NCI-H2227 (cell line): ENCODE data around the gene PLAAT5.
"Not testable (repeated sequence)": the region's sequence is repeated elsewhere in the genome, so short reads cannot be mapped to it uniquely, and the experiment has no call there.

ENCODE experiments used
- DNase-seq: peaks from one replicate; lab custom pipeline; 2025; ENCODE audit not compliant: unreplicated experiment; lab: John Stamatoyannopoulos, UW

PLAAT5 gene

DNA sequence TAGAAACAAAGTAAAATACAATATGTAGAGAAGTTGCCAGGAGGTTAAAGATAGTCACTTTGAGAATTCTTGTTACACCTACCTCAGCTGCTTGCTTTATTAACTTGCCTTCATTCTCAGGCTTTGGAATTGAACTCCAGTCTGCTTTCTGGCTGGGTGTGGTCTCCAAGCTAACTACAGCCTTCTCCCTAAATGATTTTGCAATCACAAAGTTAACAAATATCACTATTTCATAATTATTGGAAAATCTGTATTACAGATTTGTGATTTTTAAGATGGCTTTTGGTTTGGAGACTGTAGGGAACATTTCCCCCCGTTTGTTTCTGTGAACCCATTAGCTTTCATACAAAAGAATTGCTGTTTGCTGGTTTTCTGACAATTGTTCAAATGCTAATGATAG lies 2.2 kb downstream of the PLAAT5 start:
- DNase-seq, result no peak

DNA sequence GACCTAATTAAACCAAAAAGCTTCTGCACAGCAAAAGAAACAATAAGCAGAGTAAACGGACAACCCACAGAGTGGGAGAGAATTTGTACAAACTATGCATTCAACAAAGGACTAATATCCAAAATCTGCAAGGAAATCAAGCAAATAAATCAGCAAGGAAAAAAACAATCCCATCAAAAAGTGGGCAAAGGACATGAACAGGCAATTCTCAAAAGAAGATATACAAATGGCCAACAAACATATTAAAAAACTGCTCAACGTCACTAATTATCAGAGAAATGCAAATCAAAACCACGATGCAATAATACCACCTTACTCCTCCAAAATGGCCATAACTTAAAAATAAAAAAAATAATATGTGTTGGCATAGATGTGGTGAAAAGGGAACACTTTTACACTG lies 5.2 kb downstream of the PLAAT5 start:
- DNase-seq, result no peak

DNA sequence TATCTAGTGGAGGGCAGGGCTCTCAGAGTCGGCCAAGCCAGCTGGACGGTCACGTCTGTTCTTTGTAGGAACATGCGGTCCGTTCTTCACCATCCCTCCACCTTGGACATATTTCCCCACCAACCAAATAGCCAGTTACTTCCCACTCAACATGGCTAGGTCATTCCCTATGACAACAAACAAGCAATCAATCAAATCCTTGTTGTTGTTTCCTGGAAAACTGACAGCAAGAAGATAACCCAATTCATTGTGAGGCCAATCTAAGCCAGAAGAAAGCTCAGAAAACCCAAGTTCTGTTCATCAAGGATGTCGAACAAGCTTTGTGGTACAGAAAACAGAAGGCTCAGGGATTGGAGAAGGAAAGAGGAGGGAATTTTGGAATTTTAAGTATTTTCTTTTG lies 10.9 kb downstream of the PLAAT5 start:
- no peak for DNase-seq

DNA sequence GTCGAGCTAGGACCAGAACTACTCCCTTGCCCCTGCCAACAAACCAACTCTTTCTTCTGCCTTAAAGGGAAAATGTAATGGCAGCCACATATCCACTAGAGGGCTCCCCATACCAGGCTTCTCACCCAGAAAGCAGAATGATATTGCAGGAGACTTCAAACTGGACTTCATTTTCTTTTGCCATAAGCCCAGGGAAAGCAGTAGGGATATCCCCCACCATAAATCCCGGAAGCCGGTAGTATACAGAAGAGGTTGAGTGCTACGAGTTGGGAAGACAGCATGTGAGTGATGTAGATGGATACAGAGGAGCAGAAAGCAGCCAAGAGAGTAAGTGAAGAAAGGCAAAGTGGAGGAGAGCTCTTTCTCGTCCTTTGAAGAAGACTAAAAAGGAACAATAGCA lies 12.1 kb downstream of the PLAAT5 start:
- DNase-seq, result peak; percentile 77

DNA sequence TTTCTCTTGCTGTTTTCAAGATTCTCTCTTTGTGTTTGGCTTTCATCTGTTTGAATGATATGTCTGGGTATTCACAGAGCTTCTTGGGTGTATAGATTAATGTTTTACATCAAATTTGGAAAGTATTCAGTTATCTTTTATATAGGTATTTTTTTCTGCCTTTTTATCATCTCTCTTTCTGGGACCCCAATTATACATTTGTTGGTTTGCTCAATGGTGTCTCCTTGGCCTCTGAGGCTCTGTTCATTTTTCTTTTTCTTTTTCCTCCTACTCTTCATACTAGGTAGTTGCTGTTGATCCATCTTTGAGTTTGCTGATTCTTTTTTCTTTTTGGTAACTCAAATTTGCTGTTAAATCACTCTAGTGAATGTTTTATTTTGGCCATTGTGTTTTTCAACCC lies 14.3 kb downstream of the PLAAT5 start:
- DNase-seq, result no peak

DNA sequence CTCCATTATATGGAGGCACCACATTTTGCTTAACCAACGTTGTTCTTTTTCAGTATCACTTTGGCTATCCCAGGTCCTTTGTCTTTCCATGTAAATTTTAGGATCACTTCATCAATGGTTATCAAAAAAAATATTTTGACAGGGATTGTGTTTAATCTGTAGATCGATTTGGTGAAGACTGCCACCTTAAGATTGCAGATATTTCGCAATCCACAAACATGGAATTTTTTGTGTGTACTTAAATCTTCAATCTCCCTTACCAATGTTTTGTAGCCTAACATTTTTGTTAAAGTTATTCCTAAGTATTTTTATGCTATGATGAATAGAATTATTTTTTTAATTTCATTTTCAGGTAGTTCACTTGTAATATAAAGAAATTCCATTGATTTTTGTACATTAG lies 18.6 kb downstream of the PLAAT5 start:
- no peak for DNase-seq

DNA sequence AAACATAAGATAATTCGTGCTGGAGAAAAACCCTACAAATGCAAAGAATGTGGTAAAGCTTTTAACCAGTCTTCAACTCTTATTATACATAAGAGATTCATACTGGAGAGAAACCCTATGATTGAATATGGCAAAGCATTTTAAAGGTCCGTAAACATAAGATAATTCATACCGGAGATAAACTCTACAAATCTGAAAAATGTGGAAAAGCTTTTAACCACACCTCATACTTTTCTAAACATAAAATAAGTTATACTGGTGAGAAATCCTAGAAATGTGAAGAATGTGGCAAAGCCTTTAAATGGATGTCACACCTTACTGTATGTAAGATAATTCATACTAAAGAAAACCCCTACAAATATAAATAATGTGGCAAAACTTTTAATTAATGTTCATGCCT lies 20.7 kb downstream of the PLAAT5 start:
- no peak for DNase-seq

DNA sequence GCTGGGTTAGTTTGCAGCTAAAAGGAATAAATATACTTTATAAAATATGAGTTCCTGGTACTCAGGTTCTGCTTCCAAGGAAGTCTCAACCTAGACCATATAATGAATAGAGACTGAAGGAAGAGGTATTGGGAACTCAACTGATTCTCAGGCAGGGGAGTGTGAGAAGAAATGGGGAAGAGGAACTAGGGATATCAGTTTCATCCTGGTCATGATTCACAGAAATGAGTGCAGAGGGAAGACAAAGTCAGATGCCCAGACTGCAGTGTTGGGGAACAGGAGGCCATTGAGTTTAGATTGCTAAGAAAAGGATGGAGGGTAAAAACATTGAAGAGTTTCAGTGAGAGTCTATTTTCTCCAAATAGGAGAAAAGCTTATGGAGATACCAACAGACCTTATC lies 28.8 kb downstream of the PLAAT5 start:
- no peak for DNase-seq

DNA sequence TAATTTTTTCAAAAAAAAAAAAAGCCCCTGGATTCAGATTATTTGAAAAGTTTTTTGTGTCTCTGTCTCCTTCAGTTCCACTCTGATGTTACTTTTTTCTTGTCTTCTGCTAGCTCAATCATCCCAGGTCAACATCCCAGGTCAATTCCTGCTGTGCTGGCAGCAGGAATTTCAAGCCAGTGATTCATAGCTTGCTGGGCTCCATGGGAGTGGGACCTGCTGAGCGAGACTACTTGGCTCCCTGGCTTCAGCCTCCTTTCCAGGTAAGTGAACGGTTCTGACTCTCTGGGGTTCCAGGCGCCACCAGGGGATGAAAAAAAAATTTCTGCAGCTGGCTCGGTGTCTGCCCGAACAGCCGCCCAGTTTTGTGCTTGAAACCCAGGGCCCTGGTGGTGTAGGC lies 31.4 kb downstream of the PLAAT5 start:
- DNase-seq, result no peak

DNA sequence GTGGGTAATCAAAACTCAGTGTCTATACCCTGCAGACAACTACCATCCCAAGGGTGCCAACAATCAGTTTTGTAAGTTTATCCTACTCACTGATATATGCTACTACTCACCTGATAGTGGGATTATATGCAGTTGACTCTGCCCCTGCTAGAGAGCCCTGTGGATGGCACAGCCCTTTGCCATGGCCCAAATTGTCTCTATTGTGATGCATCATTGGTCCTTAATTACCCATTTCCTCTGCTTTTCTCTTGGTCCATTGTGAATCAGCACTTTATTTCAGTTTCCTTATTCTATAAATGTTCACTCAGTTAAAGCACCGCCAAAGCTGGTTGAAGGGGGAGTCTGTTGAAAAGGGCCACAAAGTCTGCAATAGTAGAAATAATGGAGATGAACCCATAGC lies 42.3 kb downstream of the PLAAT5 start:
- no peak for DNase-seq

DNA sequence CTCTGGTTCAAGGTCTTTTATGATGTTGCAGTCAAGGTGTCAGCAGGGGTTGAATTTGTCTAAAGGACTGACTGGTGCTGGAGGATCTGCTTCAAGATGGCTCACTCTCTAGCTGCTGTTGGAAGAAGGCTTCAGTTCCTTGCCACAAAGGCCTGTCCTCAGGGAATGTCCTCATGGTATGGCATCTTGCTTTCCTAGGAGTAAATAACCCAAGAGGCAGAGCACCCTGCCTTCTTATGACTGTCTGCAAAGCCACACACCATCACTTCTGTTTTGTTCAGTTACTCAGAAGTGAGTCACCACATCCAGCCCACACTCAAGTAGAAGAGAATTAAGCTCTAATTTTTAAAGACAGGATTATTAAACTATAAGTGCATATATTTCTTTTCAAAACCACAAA lies 45.2 kb downstream of the PLAAT5 start:
- DNase-seq, result no peak

DNA sequence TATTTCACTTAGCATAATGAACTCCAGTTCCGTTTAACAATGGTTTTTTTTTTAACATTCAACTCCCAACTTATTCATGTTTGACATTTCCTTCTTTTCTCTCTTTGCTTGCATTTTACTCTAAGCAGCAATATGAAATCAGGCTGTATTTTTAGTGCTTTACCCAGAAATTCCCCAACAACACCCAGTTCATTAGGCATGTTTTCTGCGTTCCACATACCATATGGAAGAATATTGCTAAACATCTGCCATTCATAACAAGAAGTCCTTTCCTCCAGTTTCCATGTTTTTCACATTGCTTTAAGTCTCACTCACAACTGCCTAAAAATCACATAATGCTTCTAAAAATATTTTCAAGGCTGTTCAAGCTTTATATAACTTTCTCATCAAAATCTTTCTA lies 45.8 kb downstream of the PLAAT5 start:
- DNase-seq, result no peak

DNA sequence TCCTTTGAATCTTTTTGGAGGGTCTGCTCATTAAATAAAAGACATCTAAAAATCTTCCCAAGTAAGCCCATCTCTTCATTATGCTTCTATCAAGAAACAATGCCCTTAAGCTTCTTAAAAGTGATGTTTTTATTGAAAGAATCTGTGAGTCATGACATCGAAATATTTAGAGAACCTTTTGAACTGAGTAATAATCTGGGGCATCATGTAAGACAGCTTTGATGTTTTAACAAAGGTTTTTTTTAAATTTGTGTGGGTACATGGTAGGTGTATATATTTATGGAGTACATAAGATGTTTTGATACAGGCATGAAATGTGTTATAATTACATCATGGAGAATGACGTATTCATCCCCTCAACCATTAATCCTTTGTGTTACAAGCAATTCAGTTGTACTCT lies 46.8 kb downstream of the PLAAT5 start:
- no peak for DNase-seq

DNA sequence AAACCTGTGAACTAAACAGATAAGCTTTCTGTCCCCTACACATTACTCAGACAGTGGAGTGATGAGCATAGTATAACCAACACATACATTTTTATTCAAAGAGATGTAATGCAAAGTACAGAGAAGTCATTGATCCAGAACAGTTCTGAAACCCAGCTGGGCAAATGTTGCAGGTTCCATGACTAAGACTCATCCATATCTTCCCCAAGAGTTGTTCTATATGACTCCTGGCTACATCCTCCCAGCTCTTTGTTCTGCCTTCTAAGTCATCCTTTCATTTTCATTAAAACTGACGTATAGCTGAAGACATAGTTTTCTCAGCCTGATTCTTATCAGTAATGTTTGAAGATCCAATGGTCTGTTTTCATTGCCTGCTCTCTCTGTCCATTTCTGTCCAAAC lies 47.3 kb downstream of the PLAAT5 start:
- no peak for DNase-seq

DNA sequence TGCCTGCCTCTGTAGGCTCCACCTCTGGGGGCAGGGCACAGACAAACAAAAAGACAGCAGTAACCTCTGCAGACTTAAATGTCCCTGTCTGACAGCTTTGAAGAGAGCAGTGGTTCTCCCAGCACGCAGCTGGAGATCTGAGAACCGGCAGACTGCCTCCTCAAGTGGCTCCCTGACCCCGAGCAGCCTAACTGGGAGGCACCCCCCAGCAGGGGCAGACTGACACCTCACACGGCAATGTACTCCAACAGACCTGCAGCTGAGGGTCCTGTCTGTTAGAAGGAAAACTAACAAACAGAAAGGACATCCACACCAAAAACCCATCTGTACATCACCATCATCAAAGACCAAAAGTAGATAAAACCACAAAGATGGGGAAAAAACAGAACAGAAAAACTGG lies 55.1 kb downstream of the PLAAT5 start:
- DNase-seq, result peak; percentile 11

DNA sequence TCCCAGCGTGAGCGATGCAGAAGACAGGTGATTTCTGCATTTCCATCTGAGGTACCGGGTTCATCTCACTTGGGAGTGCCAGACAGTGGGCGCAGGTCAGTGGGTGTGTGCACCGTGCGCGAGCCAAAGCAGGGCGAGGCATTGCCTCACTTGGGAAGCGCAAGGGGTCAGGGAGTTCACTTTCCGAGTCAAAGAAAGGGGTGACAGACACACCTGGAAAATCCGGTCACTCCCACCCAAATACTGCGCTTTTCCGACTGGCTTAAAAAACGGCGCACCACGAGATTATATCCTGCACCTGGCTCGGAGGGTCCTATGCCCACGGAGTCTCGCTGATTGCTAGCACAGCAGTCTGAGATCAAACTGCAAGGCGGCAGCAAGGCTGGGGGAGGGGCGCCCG lies 55.6 kb downstream of the PLAAT5 start:
- not testable (repeated sequence) for DNase-seq

DNA sequence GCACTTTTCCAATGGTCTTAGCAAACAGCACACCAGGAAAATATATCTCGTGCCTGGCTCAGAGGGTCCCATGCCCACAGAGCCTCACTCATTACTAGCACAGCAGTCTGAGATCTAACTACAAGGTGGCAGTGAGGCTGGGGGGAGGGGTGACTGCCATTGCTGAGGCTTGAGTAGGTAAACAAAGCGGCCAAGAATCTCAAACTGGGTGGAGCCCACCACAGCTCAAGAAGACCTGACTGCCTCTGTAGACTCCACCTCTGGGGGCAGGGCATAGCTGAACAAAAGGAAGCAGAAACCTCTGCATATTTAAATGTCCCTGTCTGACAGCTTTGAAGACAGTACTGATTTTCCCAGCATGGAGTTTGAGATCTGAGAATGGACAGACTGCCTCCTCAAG lies 60.2 kb downstream of the PLAAT5 start:
- not testable (repeated sequence) for DNase-seq

DNA sequence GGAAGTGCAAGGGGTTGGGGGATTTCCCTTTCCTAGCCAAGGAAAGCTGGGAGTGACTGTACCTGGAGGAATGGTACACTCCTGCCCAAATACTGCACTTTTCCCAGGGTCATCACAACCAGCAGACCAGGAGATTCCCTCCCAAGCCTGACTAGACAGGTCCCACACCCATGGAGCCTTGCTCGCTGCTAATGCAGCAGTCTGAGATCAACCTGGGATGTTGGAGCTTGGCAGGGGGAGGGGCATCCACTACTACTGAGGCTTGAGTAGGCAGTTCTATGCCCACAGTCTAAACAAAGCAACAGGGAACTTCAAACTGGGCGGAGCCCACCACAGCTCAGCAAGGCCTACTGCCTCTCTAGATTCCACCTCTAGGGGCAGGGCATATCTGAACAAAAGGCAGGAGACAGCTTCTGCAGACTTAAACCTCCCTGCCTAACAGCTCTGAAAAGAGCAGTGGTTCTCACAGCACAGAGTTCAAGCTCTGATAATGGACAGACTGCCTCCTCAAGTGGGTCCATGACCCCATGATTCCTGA lies 62.9 kb downstream of the PLAAT5 start:
- no peak for DNase-seq

DNA sequence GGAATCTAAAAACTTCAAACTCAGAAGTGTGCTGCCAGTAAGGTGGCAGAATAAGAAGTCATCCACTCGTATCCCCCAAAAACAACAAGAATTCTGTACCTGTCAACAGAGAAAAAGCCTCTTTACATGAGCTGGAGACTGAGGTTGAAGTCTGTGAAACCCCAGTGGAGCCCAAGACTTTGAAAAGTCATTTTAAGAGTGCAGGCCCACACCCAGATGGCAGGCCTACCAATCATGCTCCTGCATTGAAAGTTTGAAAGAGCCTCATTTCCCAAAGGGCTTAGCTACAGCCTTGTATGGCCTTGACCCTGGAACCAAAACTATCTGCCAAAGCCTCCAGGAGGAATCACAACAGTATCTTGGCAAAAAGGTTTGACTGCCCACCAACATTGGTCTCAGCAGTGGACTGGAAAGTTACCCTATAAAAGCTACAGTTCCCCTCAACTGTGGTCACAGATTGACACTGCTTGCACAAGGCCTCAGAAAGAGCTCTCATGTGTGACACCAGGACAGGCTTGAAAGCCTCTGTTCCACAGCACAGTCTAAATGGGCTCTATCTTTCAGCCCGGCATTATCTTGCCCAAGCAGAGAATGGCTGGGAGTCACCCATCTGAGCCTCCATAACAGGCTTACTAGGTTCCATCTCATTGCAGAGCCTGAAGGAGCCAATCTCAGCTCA lies 73.7 kb downstream of the PLAAT5 start:
- DNase-seq, result no peak
